H1 (cell line): ENCODE measurements around the gene AK2. TPM values are rescaled to one million over a fixed set of nuclear protein-coding genes. Genes with fewer than 3 reads are reported as not detected.

Source experiments
- CTCF ChIA-PET: fragments of 300-600 bp; sonication (Branson Sonifier 250); formaldehyde crosslinking; loops from one replicate; lab custom pipeline; 2021; ENCODE audit not compliant: partially characterized antibody; lab: Charles Lee
- POLR2A ChIA-PET: fragments of 300-600 bp; sonication (Branson Sonifier 250); formaldehyde crosslinking; loops from one replicate; lab custom pipeline; 2021; ENCODE audit warnings: inconsistent platforms; ENCODE audit not compliant: partially characterized antibody; lab: Charles Lee
- DNase-seq, 2 experiments: peaks; one replicate each; pipeline versions ENCODE4 v3.0.0 to v3.0.0-alpha.2; 2010 to 2022; ENCODE audit warnings: low spot score in 2 of 2, low read depth in 1 of 2, mixed read lengths in 1 of 2
- FAIRE-seq: peaks from 2 replicates; lab custom pipeline; 2011; peaks lifted over from hg19 to GRCh38; lab: Jason Lieb, UNC
- H2AFZ ChIP-seq: 2 replicates; pipeline ENCODE4 v1.8.1; 2012; ENCODE audit warnings: low read length, inconsistent platforms
- H2AK5ac ChIP-seq: 2 replicates; pipeline ENCODE4 v1.6.1; 2013; ENCODE audit warnings: low read depth, low read length
- H2BK120ac ChIP-seq: replicated peaks from 2 replicates; pipeline ENCODE3; 2013; ENCODE audit warnings: low read depth, low read length, inconsistent platforms
- H2BK12ac ChIP-seq: 2 replicates; pipeline ENCODE4 v1.6.1; 2013; ENCODE audit warnings: low read depth, low read length
- H2BK15ac ChIP-seq: 2 replicates; pipeline ENCODE4 v1.6.1; 2013; ENCODE audit warnings: low read length
- H2BK20ac ChIP-seq: 2 replicates; pipeline ENCODE4 v1.6.1; 2013; ENCODE audit warnings: low read length
- H2BK5ac ChIP-seq: 2 replicates; pipeline ENCODE4 v1.6.1; 2013; ENCODE audit warnings: low read depth, low read length
- H3K14ac ChIP-seq: 2 replicates; pipeline ENCODE4 v1.6.1; 2013; ENCODE audit warnings: inconsistent platforms; ENCODE audit not compliant: insufficient read length
- H3K18ac ChIP-seq: 2 replicates; pipeline ENCODE4 v1.6.1; 2013; ENCODE audit warnings: low read length; ENCODE audit errors: extremely low read depth
- H3K23ac ChIP-seq: 2 replicates; pipeline ENCODE4 v1.6.1; 2013; ENCODE audit warnings: inconsistent platforms; ENCODE audit not compliant: insufficient read length
- H3K23me2 ChIP-seq: 2 replicates; pipeline ENCODE4 v1.6.1; 2013; ENCODE audit warnings: low read depth, low read length
- H3K27ac ChIP-seq: 2 replicates; pipeline ENCODE4 v1.6.1; 2011; ENCODE audit warnings: low read depth, low read length, inconsistent platforms
- H3K27me3 ChIP-seq, 4 experiments: replicated peaks in 1 of 4; 1 replicate in 1 of 4; 2 replicates in 3 of 4; pipeline versions ENCODE4 v1.6.1 to v1.8.1; 2011 to 2013; ENCODE audit warnings: low read length in 3 of 4, mild to moderate bottlenecking in 3 of 4, inconsistent platforms in 2 of 4, mixed read lengths in 2 of 4, moderate library complexity in 1 of 4; ENCODE audit not compliant: control insufficient read depth in 3 of 4, insufficient read depth in 3 of 4; ENCODE audit errors: extremely low read depth in 1 of 4
- H3K36me3 ChIP-seq, 4 experiments: 2 replicates each; pipeline versions ENCODE4 v1.6.1 to v1.8.1; 2011 to 2013; ENCODE audit warnings: mild to moderate bottlenecking in 4 of 4, low read length in 3 of 4, moderate library complexity in 2 of 4, control low read depth in 1 of 4, inconsistent platforms in 1 of 4; ENCODE audit not compliant: insufficient read depth in 4 of 4, control insufficient read depth in 2 of 4
- H3K4ac ChIP-seq: replicated peaks from 2 replicates; pipeline ENCODE3; 2013; ENCODE audit warnings: low read length, low read depth, mixed read lengths, inconsistent platforms; ENCODE audit not compliant: insufficient read length
- H3K4me1 ChIP-seq, 4 experiments: replicated peaks in 1 of 4; 1 replicate in 1 of 4; 2 replicates in 3 of 4; pipeline versions ENCODE4 v1.6.1 to v1.8.1; 2011 to 2013; ENCODE audit warnings: low read length in 3 of 4, inconsistent platforms in 2 of 4, mixed read lengths in 1 of 4; ENCODE audit not compliant: insufficient read depth in 4 of 4, control insufficient read depth in 3 of 4
- H3K4me2 ChIP-seq, 2 experiments: 2 replicates each; pipeline versions ENCODE4 v1.6.1 to v1.8.1; 2011 to 2013; ENCODE audit warnings: low read depth in 2 of 2, low read length in 2 of 2, control low read depth in 1 of 2, inconsistent platforms in 1 of 2, mild to moderate bottlenecking in 1 of 2; ENCODE audit not compliant: insufficient read depth in 1 of 2
- H3K4me3 ChIP-seq, 4 experiments: fragments of 200-600, 300-600 bp in 1 of 4; sonication (generic), shearing (Covaris generic), sonication (Bioruptor Twin) in 1 of 4; 2 replicates each; pipeline versions ENCODE4 v1.5.1 to v1.8.1; 2011 to 2016; ENCODE audit warnings: low read length in 4 of 4, low read depth in 3 of 4, control low read depth in 2 of 4, inconsistent platforms in 2 of 4, mild to moderate bottlenecking in 2 of 4, mixed read lengths in 1 of 4, moderate library complexity in 1 of 4; ENCODE audit not compliant: insufficient read depth in 2 of 4; ENCODE audit errors: extremely low read depth in 1 of 4
- H3K56ac ChIP-seq: replicated peaks from 2 replicates; pipeline ENCODE3; 2013; ENCODE audit warnings: low read depth, mild to moderate bottlenecking, mixed read lengths, low read length, inconsistent platforms; ENCODE audit not compliant: insufficient read length
- H3K79me1 ChIP-seq: 2 replicates; pipeline ENCODE4 v1.6.1; 2013; ENCODE audit warnings: low read depth, low read length, control low read depth
- H3K79me2 ChIP-seq, 2 experiments: 2 replicates each; pipeline versions ENCODE4 v1.6.1 to v1.8.1; 2012 to 2013; ENCODE audit warnings: low read length in 2 of 2, mild to moderate bottlenecking in 2 of 2, inconsistent platforms in 1 of 2; ENCODE audit not compliant: insufficient read depth in 2 of 2, control insufficient read depth in 1 of 2
- H3K9ac ChIP-seq, 4 experiments: replicated peaks in 1 of 4; 1 replicate in 1 of 4; 2 replicates in 3 of 4; pipeline versions ENCODE4 v1.6.1 to v1.8.1; 2011 to 2013; ENCODE audit warnings: low read depth in 3 of 4, low read length in 3 of 4, control low read depth in 2 of 4, mild to moderate bottlenecking in 2 of 4, moderate library complexity in 2 of 4, inconsistent platforms in 1 of 4; ENCODE audit errors: extremely low read depth in 1 of 4
- H3K9me3 ChIP-seq, 2 experiments: 2 replicates each; pipeline versions ENCODE4 v1.6.1 to v1.8.1; 2012 to 2013; ENCODE audit warnings: mild to moderate bottlenecking in 2 of 2, moderate library complexity in 2 of 2, control low read depth in 1 of 2, inconsistent platforms in 1 of 2, low read depth in 1 of 2, low read length in 1 of 2, mixed read lengths in 1 of 2; ENCODE audit not compliant: insufficient read depth in 2 of 2
- H4K20me1 ChIP-seq, 2 experiments: replicated peaks in 1 of 2; 2 replicates each; pipeline versions ENCODE3 to v1.8.1; 2011 to 2013; ENCODE audit warnings: inconsistent platforms in 2 of 2, low read length in 2 of 2, mild to moderate bottlenecking in 1 of 2; ENCODE audit not compliant: insufficient read depth in 2 of 2, control insufficient read depth in 1 of 2
- H4K5ac ChIP-seq: 2 replicates; pipeline ENCODE4 v1.6.1; 2013; ENCODE audit warnings: low read length, low read depth, mixed read lengths, inconsistent platforms; ENCODE audit not compliant: insufficient read length
- H4K8ac ChIP-seq: 2 replicates; pipeline ENCODE4 v1.8.0; 2013; ENCODE audit warnings: mild to moderate bottlenecking, moderate library complexity, low read length, inconsistent platforms; ENCODE audit not compliant: insufficient read depth; ENCODE audit errors: extremely low read depth
- H4K91ac ChIP-seq: replicated peaks from 2 replicates; pipeline ENCODE3; 2013; ENCODE audit warnings: low read length, mixed read lengths, inconsistent platforms; ENCODE audit not compliant: insufficient read length
- ATF2 ChIP-seq: IDR thresholded peaks from 2 replicates; pipeline ENCODE4 v1.6.1; 2012; ENCODE audit warnings: low read length, inconsistent platforms
- KDM5A ChIP-seq: fragments of 200-600 bp; IDR thresholded peaks from 2 replicates; pipeline ENCODE4 v1.7.1; 2012; ENCODE audit warnings: mild to moderate bottlenecking, low read length, inconsistent platforms, mixed read lengths
- NANOG ChIP-seq: IDR thresholded peaks from 2 replicates; pipeline ENCODE4 v1.6.1; 2011; ENCODE audit warnings: low read length, low read depth, mild to moderate bottlenecking, inconsistent platforms; ENCODE audit not compliant: insufficient read depth, poor library complexity, severe bottlenecking
- SAP30 ChIP-seq: fragments of 300-600 bp; sonication (generic); IDR thresholded peaks from 2 replicates; pipeline ENCODE4 v1.7.1; 2012; ENCODE audit warnings: low read length, moderate library complexity, mild to moderate bottlenecking, inconsistent platforms; ENCODE audit not compliant: insufficient read depth, insufficient replicate concordance
- SIRT6 ChIP-seq: IDR thresholded peaks from one replicate; pipeline ENCODE4 v1.7.1; 2012; ENCODE audit warnings: low read length, inconsistent platforms
- TAF7 ChIP-seq: optimal IDR thresholded peaks from 2 replicates; pipeline ENCODE3; 2011; ENCODE audit warnings: low read depth, mild to moderate bottlenecking, inconsistent platforms, low read length, moderate library complexity, borderline replicate concordance
- ZNF274 ChIP-seq: IDR thresholded peaks from 2 replicates; pipeline ENCODE4 v1.7.0; 2012; ENCODE audit warnings: low read length, borderline replicate concordance; ENCODE audit errors: extremely low read depth
- WGBS, 2 experiments: shearing (Covaris generic) in 1 of 2; methylation state at CpG; one replicate each; pipeline versions ENCODE4 v1.1.6 to v1.1.7; 2013 to 2015; ENCODE audit warnings: low lambda C conversion rate in 2 of 2, mixed read lengths in 2 of 2, inconsistent platforms in 1 of 2, low coverage in 1 of 2, missing lambda C conversion rate in 1 of 2; ENCODE audit not compliant: insufficient replicate concordance in 2 of 2, insufficient coverage in 1 of 2, insufficient read length in 1 of 2; ENCODE audit errors: extremely low coverage in 1 of 2, missing lambda C conversion rate in 1 of 2; 5-methylcytosine and 5-hydroxymethylcytosine counted together
- polyA plus RNA-seq, 7 experiments: library from polyadenylated mRNA; depleted of rRNA in 3 of 7; stranded (reverse) in 5 of 7; unstranded in 2 of 7; fragments of >200 nt in 5 of 7; fragments of 200-250 nt in 2 of 7; gene quantifications; 1 replicate in 5 of 7; 2 replicates in 1 of 7; 4 replicates in 1 of 7; pipeline versions ENCODE4 v1.2.1 to v1.2.3, GENCODE V29; 2011 to 2013; ENCODE audit warnings: missing spikeins in 2 of 7, mixed read lengths in 2 of 7
- total RNA-seq: library from RNA; stranded (reverse); fragmentation: NEBNext Ultra II Directional; extraction: Animal tissue kit (Norgen Biotek cat#: 25700); gene quantifications from 2 replicates; pipeline ENCODE4 v1.2.1, GENCODE V29; 2021

AK2 gene
- total and polyA plus RNA-seq, 2 of the 8 experiments (the other 6 are each of a cell fraction or from before 2014, with no cell fraction given), result 92.3 to 137 TPM

DNA sequence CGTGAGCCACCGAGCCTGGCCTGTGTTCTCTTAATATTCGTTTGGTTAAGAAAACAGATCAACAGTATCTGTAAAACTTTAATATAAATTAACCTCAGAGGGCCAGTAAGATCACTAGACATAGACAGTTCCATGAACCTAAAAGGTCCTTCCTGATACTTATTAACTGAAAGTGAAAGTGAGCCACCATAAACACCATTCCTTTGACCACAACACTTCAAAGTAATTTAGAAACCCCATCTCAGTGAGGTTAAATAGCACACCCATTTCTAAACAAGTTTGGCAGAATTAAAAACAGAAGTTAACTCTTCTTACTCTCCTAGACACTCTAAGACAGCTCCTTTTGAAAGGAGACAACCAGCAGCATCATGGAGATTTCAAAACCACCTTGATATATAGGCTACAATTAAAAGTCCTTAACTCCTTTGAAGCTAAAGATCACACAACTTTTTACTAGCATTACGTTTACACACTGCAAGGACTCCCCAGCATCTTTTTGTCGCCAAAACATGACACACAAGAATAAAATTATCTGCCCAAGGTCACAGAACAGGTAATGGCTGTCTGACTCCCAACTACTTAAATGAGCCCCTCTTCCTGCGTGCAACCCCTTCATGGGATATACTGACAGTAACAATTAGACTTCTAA lies 74.3 kb downstream of the AK2 start:
- no peak overlapping the region for H3K56ac ChIP-seq
- no peak overlapping the region for H2BK5ac ChIP-seq
- no peak overlapping the region for H2BK12ac ChIP-seq
- H4K5ac ChIP-seq, result no peak overlapping the region
- peaks cover 0 to 5% (median 1%) of the 10 kb centered on the region in 4 experiments; a peak in 3 of 7 replicates for H3K4me1 ChIP-seq
- H2AK5ac ChIP-seq, result no peak overlapping the region
- no peak overlapping the region for H3K14ac ChIP-seq
- no peak overlapping the region for H3K18ac ChIP-seq
- H3K27ac ChIP-seq, result no peak overlapping the region
- ChIA-PET CTCF (interaction anchor here (1.1 to 1.6 kb wide), 4 partner anchors 12 to 36 kb away, joined by 3 to 7 read pairs (median 4); no protein-coding TSS in a partner anchor), POLR2A (interaction anchor here (1.3 kb wide), 1 partner anchor 18 kb away, joined by 4 read pairs; no protein-coding TSS in a partner anchor)
- no peak overlapping the region for H3K4ac ChIP-seq
- H2AFZ ChIP-seq, result no peak overlapping the region
- DNase-seq (no peak), FAIRE-seq (no peak)
- H2BK15ac ChIP-seq, result no peak overlapping the region
- peak overlapping the region; percentile 52 for H3K4me2 ChIP-seq
- peaks cover 4 to 15% of the 10 kb centered on the region in 2 experiments for H4K20me1 ChIP-seq
- H3K4me3 ChIP-seq, result peak overlapping the region in 2 of 4 experiments; percentile 70 to 83; a peak in 3 of 8 replicates
- no peaks in the 10 kb centered on the region for H3K9me3 ChIP-seq
- peaks cover 0 to 4% (median 0%) of the 10 kb centered on the region in 4 experiments; a peak in 1 of 7 replicates for H3K27me3 ChIP-seq
- no peak overlapping the region for H4K8ac ChIP-seq
- no peak overlapping the region for H3K9ac ChIP-seq
- no peak overlapping the region for H2BK120ac ChIP-seq
- WGBS, 2 experiments, result 90% methylated on average over 6 of the region's 6 CpGs; no CpG with 5 or more reads in 1 of the 2 experiments
- peaks cover 0 to 29% of the 10 kb centered on the region in 2 experiments; a peak in 2 of 4 replicates for H3K79me2 ChIP-seq
- H2BK20ac ChIP-seq, result no peak overlapping the region
- H4K91ac ChIP-seq, result no peak overlapping the region
- no peaks in the 10 kb centered on the region; the same call in 1 of the 2 replicates for H3K79me1 ChIP-seq
- H3K23me2 ChIP-seq, result peaks cover 2% of the 10 kb centered on the region; the same call in 1 of the 2 replicates
- H3K36me3 ChIP-seq, result no peaks in the 10 kb centered on the region
- H3K23ac ChIP-seq, result no peak overlapping the region
- TF ChIP-seq NANOG (no peak), SIRT6 (no peak), ATF2 (no peak), ZNF274 (no peak), TAF7 (no peak), SAP30 (no peak), KDM5A (no peak)
